SK-N-MC (cell line): ENCODE data around the gene SGSM1.

Experiments
- EZH2 ChIP-seq: fragments of 200-600 bp; sonication (generic); IDR thresholded peaks from one replicate; pipeline ENCODE4 v1.6.1; 2017; ENCODE audit warnings: antibody characterized with exemption
- FOXP2 ChIP-seq: optimal IDR thresholded peaks from 2 replicates; pipeline ENCODE3; 2011; ENCODE audit warnings: mild to moderate bottlenecking, moderate library complexity; ENCODE audit not compliant: insufficient read depth; ENCODE audit errors: extremely low read length, control extremely low read depth
- POLR2AphosphoS5 ChIP-seq: IDR thresholded peaks from 2 replicates; pipeline ENCODE4 v1.6.1; 2012; ENCODE audit warnings: mild to moderate bottlenecking, low read depth, low read length, borderline replicate concordance

DNA sequence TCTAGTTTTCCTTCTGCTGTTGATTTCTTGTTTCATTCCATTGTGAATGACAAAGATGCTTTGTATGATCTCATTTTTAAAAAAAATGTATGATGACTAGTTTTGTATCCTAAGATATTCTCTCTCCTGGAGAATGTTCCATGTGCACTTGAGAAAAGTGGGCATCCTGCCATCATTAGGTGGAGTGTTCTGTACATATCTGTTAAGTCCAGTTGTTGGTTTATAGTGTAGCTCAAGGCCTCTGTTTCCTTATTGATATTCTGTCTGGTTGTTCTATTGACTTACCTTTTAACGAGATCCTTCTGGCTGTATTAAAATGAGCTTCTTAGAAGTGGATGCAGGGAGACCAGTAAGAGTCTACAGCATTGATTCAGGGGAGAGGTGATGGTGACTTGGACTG, 35.2 kb downstream of the SGSM1 start:
- no peak for TF ChIP-seq POLR2AphosphoS5
- TF ChIP-seq EZH2, result no peak
- TF ChIP-seq FOXP2, result no peak
